SK-N-SH (cell line): ENCODE data around the gene DNAJC18. TPM values are rescaled to one million over a fixed set of nuclear protein-coding genes. Genes with fewer than 3 reads are reported as not detected.

Experiments used
- CTCF ChIA-PET: fragments of 300-600, 350-600 bp; formaldehyde crosslinking; extraction: SDS; loops from one replicate; lab custom pipeline; 2021; lab: Yijun Ruan, JAX
- POLR2A ChIA-PET: fragments of 350-600 bp; sonication (Branson Sonifier 250); formaldehyde crosslinking; extraction: SDS; loops from one replicate; lab custom pipeline; 2020; ENCODE audit warnings: antibody characterized with exemption, inconsistent platforms; lab: Yijun Ruan, JAX
- DNase-seq: peaks from one replicate; pipeline ENCODE4 v3.0.0; 2012
- H2AFZ ChIP-seq: fragments of 200-600 bp; sonication (generic); 2 replicates; pipeline ENCODE4 v1.8.1; 2016; ENCODE audit warnings: antibody characterized with exemption, mild to moderate bottlenecking, low read depth
- H3F3A ChIP-seq: fragments of 200-600 bp; sonication (generic); replicated peaks from 2 replicates; pipeline ENCODE3; 2016; ENCODE audit warnings: antibody characterized with exemption, mild to moderate bottlenecking; ENCODE audit not compliant: insufficient read depth
- H3K27ac ChIP-seq, 2 experiments: fragments of 200-500 bp in 1 of 2; fragments of 200-600 bp in 1 of 2; sonication (Bioruptor generic) in 1 of 2; sonication (generic), shearing (Covaris generic) in 1 of 2; 2 replicates each; pipeline versions ENCODE4 v1.5.1 to v1.6.1; 2014 to 2016; ENCODE audit warnings: low read depth in 2 of 2, inconsistent platforms in 1 of 2, low read length in 1 of 2, mild to moderate bottlenecking in 1 of 2, mixed read lengths in 1 of 2
- H3K27me3 ChIP-seq: fragments of 200-600 bp; sonication (generic), shearing (Covaris generic); 2 replicates; pipeline ENCODE4 v1.6.1; 2016; ENCODE audit warnings: mixed run types; ENCODE audit not compliant: insufficient read depth
- H3K36me3 ChIP-seq, 2 experiments: fragments of 200-500 bp in 1 of 2; fragments of 200-600 bp in 1 of 2; sonication (Bioruptor generic) in 1 of 2; sonication (generic) in 1 of 2; replicated peaks in 1 of 2; 2 replicates each; pipeline versions ENCODE3 to v1.5.1; 2014 to 2016; ENCODE audit warnings: low read length in 1 of 2, mild to moderate bottlenecking in 1 of 2; ENCODE audit not compliant: insufficient read depth in 2 of 2, control insufficient read depth in 1 of 2
- H3K4me1 ChIP-seq, 2 experiments: fragments of 200-500 bp in 1 of 2; fragments of 200-600 bp in 1 of 2; sonication (Bioruptor generic) in 1 of 2; sonication (generic), shearing (Covaris generic) in 1 of 2; 2 replicates each; pipeline versions ENCODE4 v1.5.1 to v1.6.1; 2014 to 2016; ENCODE audit warnings: low read depth in 1 of 2, low read length in 1 of 2, mixed run types in 1 of 2; ENCODE audit not compliant: insufficient read depth in 2 of 2, control insufficient read depth in 1 of 2
- H3K4me2 ChIP-seq: fragments of 200-600 bp; sonication (generic), shearing (Covaris generic); 2 replicates; pipeline ENCODE4 v1.6.1; 2017; ENCODE audit warnings: mixed run types
- H3K4me3 ChIP-seq, 2 experiments: fragments of 200-500 bp in 1 of 2; fragments of 200-600 bp in 1 of 2; sonication (Bioruptor generic) in 1 of 2; sonication (generic), shearing (Covaris generic) in 1 of 2; 2 replicates each; pipeline versions ENCODE4 v1.5.1 to v1.8.1; 2014 to 2016; ENCODE audit warnings: low read depth in 2 of 2, inconsistent platforms in 1 of 2, low read length in 1 of 2, mild to moderate bottlenecking in 1 of 2, mixed read lengths in 1 of 2, moderate library complexity in 1 of 2
- H3K79me2 ChIP-seq: fragments of 200-600 bp; sonication (generic); 2 replicates; pipeline ENCODE4 v1.8.1; 2017; ENCODE audit warnings: mild to moderate bottlenecking; ENCODE audit not compliant: insufficient read depth
- H3K9ac ChIP-seq: fragments of 200-600 bp; sonication (generic); 2 replicates; pipeline ENCODE4 v1.6.1; 2017; ENCODE audit warnings: mixed run types
- H3K9me2 ChIP-seq: fragments of 200-600 bp; sonication (generic); 2 replicates; pipeline ENCODE4 v1.6.1; 2017; ENCODE audit warnings: mixed run types
- H3K9me3 ChIP-seq: fragments of 200-600 bp; sonication (generic); 2 replicates; pipeline ENCODE4 v1.6.1; 2017; ENCODE audit warnings: mixed run types, mild to moderate bottlenecking, moderate library complexity
- H4K20me1 ChIP-seq: fragments of 200-600 bp; sonication (generic); 2 replicates; pipeline ENCODE4 v1.6.1; 2017; ENCODE audit warnings: mild to moderate bottlenecking, mixed run types; ENCODE audit not compliant: insufficient read depth
- CHD2 ChIP-seq: fragments of 150-350 bp; IDR thresholded peaks from 2 replicates; pipeline ENCODE4 v1.6.1; 2018; ENCODE audit warnings: low read length; ENCODE audit not compliant: partially characterized antibody
- ELF1 ChIP-seq: IDR thresholded peaks from 2 replicates; pipeline ENCODE4 v1.4.0; 2012
- EP300 ChIP-seq, 2 experiments: IDR thresholded peaks; 2 replicates each; pipeline versions ENCODE4 v1.4.0 to v1.6.1; 2012; ENCODE audit warnings: borderline replicate concordance in 1 of 2, low read depth in 1 of 2, low read length in 1 of 2
- FOXJ3 ChIP-seq: sonication (generic); formaldehyde crosslinking; IDR thresholded peaks from 2 replicates; pipeline ENCODE4 v1.5.1; 2020; ENCODE audit warnings: mild to moderate bottlenecking, missing genetic modification reagents
- GABPA ChIP-seq: IDR thresholded peaks from 2 replicates; pipeline ENCODE4 v1.4.0; 2012; ENCODE audit warnings: low read depth, mild to moderate bottlenecking
- GATA2 ChIP-seq: sonication (generic); formaldehyde crosslinking; IDR thresholded peaks from 2 replicates; pipeline ENCODE4 v1.5.0; 2020; ENCODE audit warnings: mild to moderate bottlenecking, missing genetic modification reagents
- JUND ChIP-seq: IDR thresholded peaks from 2 replicates; pipeline ENCODE4 v1.4.0; 2012
- MAX ChIP-seq: IDR thresholded peaks from 2 replicates; pipeline ENCODE4 v1.4.0; 2012; ENCODE audit warnings: low read depth
- MXI1 ChIP-seq: IDR thresholded peaks from 2 replicates; pipeline ENCODE4 v1.6.1; 2012; ENCODE audit warnings: mild to moderate bottlenecking, low read depth, low read length, improper control_type of control experiment
- NFIC ChIP-seq: IDR thresholded peaks from 2 replicates; pipeline ENCODE4 v1.4.0; 2012; ENCODE audit warnings: borderline replicate concordance
- POLR2AphosphoS5 ChIP-seq: IDR thresholded peaks from 2 replicates; pipeline ENCODE4 v1.6.1; 2012; ENCODE audit warnings: low read depth, low read length
- RAD21 ChIP-seq: IDR thresholded peaks from 2 replicates; pipeline ENCODE4 v1.6.1; 2012; ENCODE audit warnings: mild to moderate bottlenecking, low read length
- RCOR1 ChIP-seq: fragments of 150-350 bp; IDR thresholded peaks from 2 replicates; pipeline ENCODE4 v1.6.1; 2017; ENCODE audit warnings: antibody characterized with exemption, low read length
- RFX5 ChIP-seq: IDR thresholded peaks from 2 replicates; pipeline ENCODE4 v1.6.1; 2012; ENCODE audit warnings: mild to moderate bottlenecking, improper control_type of control experiment, low read length
- SMC3 ChIP-seq: IDR thresholded peaks from 2 replicates; pipeline ENCODE4 v1.6.1; 2012; ENCODE audit warnings: low read depth, low read length, improper control_type of control experiment
- TAF1 ChIP-seq: IDR thresholded peaks from 2 replicates; pipeline ENCODE4 v1.6.1; 2012; ENCODE audit warnings: low read depth, mild to moderate bottlenecking, low read length, moderate library complexity, borderline replicate concordance
- TCF12 ChIP-seq: IDR thresholded peaks from 2 replicates; pipeline ENCODE4 v1.4.0; 2012
- YY1 ChIP-seq: IDR thresholded peaks from 2 replicates; pipeline ENCODE4 v1.4.0; 2012; ENCODE audit warnings: low read depth, mild to moderate bottlenecking
- WGBS: methylation state at CpG from one replicate; pipeline ENCODE4 v1.1.6; 2017; ENCODE audit warnings: low lambda C conversion rate; 5-methylcytosine and 5-hydroxymethylcytosine counted together
- polyA plus RNA-seq, 3 experiments: library from polyadenylated mRNA; depleted of rRNA; stranded (reverse); fragments of >200 nt; gene quantifications; 2 replicates each; pipeline ENCODE4 v1.2.3, GENCODE V29; 2012
- small RNA-seq, 7 experiments: library from RNA; depleted of rRNA; stranded (forward); fragments of <200 nt; gene quantifications; one replicate each; pipeline ENCODE3, GENCODE V24; 2012

The DNAJC18 gene
- polyA plus RNA-seq, 1 of the 3 experiments (the other 2 are of a cell fraction), result 7.4 TPM

- H3K9ac ChIP-seq, result no peak overlapping the region
- H3K4me1 ChIP-seq, result no peaks in the 10 kb centered on the region
- H3K27me3 ChIP-seq, result no peaks in the 10 kb centered on the region
- H3K79me2 ChIP-seq, result peaks cover 79% of the 10 kb centered on the region
- no peak for DNase-seq
- no peaks in the 10 kb centered on the region for H3K9me2 ChIP-seq
- WGBS, result 89% methylated on average over 6 of the region's 6 CpGs
- POLR2A ChIA-PET, result no interaction called here
- TF ChIP-seq TAF1 (no peak), TCF12 (no peak), YY1 (no peak), MAX (no peak), GATA2 (CRISPR knock-in tag) (no peak), MXI1 (no peak), FOXJ3 (no peak)
- no peaks in the 10 kb centered on the region for H3K9me3 ChIP-seq
- CTCF ChIA-PET, result interaction anchor here (1.1 kb wide), 1 partner anchor 20 kb away, joined by 3 read pairs; the partner anchor contains the start of gene PAIP2
- H3K36me3 ChIP-seq, result peaks cover 30 to 35% of the 10 kb centered on the region in 2 experiments
- H3K27ac ChIP-seq, result no peak overlapping the region
- no peak overlapping the region for H3K4me2 ChIP-seq
- peaks cover 24% of the 10 kb centered on the region for H3F3A ChIP-seq
- H4K20me1 ChIP-seq, result peaks cover 70% of the 10 kb centered on the region
- no peak overlapping the region for H2AFZ ChIP-seq
- H3K4me3 ChIP-seq, result no peak overlapping the region
These were observed 77.4 kb downstream of the DNAJC18 start for GRCh38 chr5:139361835-139362429.

GRCh38 chr5:139360384-139360783, 78.9 kb downstream of the DNAJC18 start:
- Histone ChIP-seq H3F3A (peaks cover 16% of the 10 kb centered on the region), H3K4me3 (no peak overlapping the region), H3K9me3 (no peaks in the 10 kb centered on the region), H3K9me2 (no peaks in the 10 kb centered on the region), H4K20me1 (peaks cover 86% of the 10 kb centered on the region), H2AFZ (no peak overlapping the region)
- TF ChIP-seq POLR2AphosphoS5 (no peak), RCOR1 (no peak), RFX5 (no peak), JUND (no peak), EP300 (IDR thresholded peaks at IDR 0.05; ENCODE audit: borderline replicate concordance in 1 of 2, low read depth in 1 of 2, low read length in 1 of 2) (no peak), GABPA (no peak), ELF1 (no peak), RAD21 (no peak), SMC3 (no peak), NFIC (no peak), GATA2 (CRISPR knock-in tag) (no peak), MXI1 (no peak), CHD2 (no peak)
- TF ChIP-seq, all 33 proteins: peak for 0
- no peak overlapping the region for H3K4me2 ChIP-seq
- no peak for DNase-seq
- H3K27ac ChIP-seq, result no peak overlapping the region
- no peaks in the 10 kb centered on the region for H3K27me3 ChIP-seq
- 94% methylated on average over 4 of the region's 4 CpGs for WGBS
- H3K79me2 ChIP-seq, result peaks cover 95% of the 10 kb centered on the region
- peaks cover 17 to 22% of the 10 kb centered on the region in 2 experiments for H3K36me3 ChIP-seq
- no peak overlapping the region for H3K9ac ChIP-seq
- ChIA-PET POLR2A (no interaction called here), CTCF (interaction anchor here (0.7 kb wide), 1 partner anchor 96 kb away, joined by 3 read pairs; no protein-coding TSS in a partner anchor)
- no peaks in the 10 kb centered on the region for H3K4me1 ChIP-seq

Small RNA genes within 50 kb of the gene (small RNA-seq; reads per million reads assigned to genes)
- gene RNU5B-4P, result 0 reads per million in 7 experiments

Other genes with a start within 250 kb of the DNAJC18 start
- gene SIL1, start 241.2 kb downstream of the DNAJC18 start, polyA plus RNA-seq (2012; rRNA removed), result 25.9 and 26.2 TPM in 2 replicates
- gene MATR3, start 145.8 kb downstream of the DNAJC18 start, polyA plus RNA-seq (2012; rRNA removed), result 40.4 and 63.6 TPM in 2 replicates
- gene PAIP2, start 97.7 kb downstream of the DNAJC18 start, polyA plus RNA-seq (2012; rRNA removed), result 52.9 and 73.2 TPM in 2 replicates
- not detected in 2 replicates for gene SLC23A1, start 56.2 kb downstream of the DNAJC18 start, polyA plus RNA-seq (2012; rRNA removed)
- gene MZB1, start 49.6 kb downstream of the DNAJC18 start, polyA plus RNA-seq (2012; rRNA removed), result 0.06 TPM in 1 of 2 replicates, not detected in the other
- gene PROB1, start 44.4 kb downstream of the DNAJC18 start, polyA plus RNA-seq (2012; rRNA removed), result 0.44 and 0.62 TPM in 2 replicates
- 7.6 and 10.8 TPM in 2 replicates for gene SPATA24, start 35.4 kb downstream of the DNAJC18 start, polyA plus RNA-seq (2012; rRNA removed)
- gene ECSCR, start 23.2 kb upstream of the DNAJC18 start, polyA plus RNA-seq (2012; rRNA removed), result 10.9 and 13.5 TPM in 2 replicates
- not detected in 2 replicates for gene SMIM33, start 31.5 kb upstream of the DNAJC18 start, polyA plus RNA-seq (2012; rRNA removed)
- gene STING1, start 43.2 kb upstream of the DNAJC18 start, polyA plus RNA-seq (2012; rRNA removed), result 98.4 and 119 TPM in 2 replicates
- gene UBE2D2, start 121.8 kb upstream of the DNAJC18 start, polyA plus RNA-seq (2012; rRNA removed), result 22.8 and 24.5 TPM in 2 replicates
- gene CXXC5, start 208.8 kb upstream of the DNAJC18 start, polyA plus RNA-seq (2012; rRNA removed), result 47.4 and 52.9 TPM in 2 replicates